SIG-M5 treated with dmso at 0.1 percent for 504 hours (cell line): ENCODE results near the gene UNKL.
A peak's percentile ranks its signal among the peaks of the same experiment; 100 is the strongest.

ENCODE experiments used
- DNase-seq: peaks from one replicate; lab custom pipeline; 2025; ENCODE audit not compliant: unreplicated experiment; lab: John Stamatoyannopoulos, UW

Gene UNKL

GRCh38 chr16:1407753-1408152 is 6.8 kb downstream of the UNKL start:
- DNase-seq = no peak

- no peak for DNase-seq
Observed at GRCh38 chr16:1403733-1404132, 10.8 kb downstream of the UNKL start.

GRCh38 chr16:1403036-1403435 is 11.5 kb downstream of the UNKL start:
- no peak for DNase-seq

- no peak for DNase-seq
Observed at GRCh38 chr16:1401758-1402154, 12.7 kb downstream of the UNKL start.

- DNase-seq = no peak
Observed at GRCh38 chr16:1401061-1401757, 13.3 kb downstream of the UNKL start.

- no peak for DNase-seq
Observed at GRCh38 chr16:1398826-1399581, 15.5 kb downstream of the UNKL start.

- DNase-seq = no peak
Observed at GRCh38 chr16:1398351-1398750, 16.2 kb downstream of the UNKL start.

- DNase-seq = no peak
Observed at GRCh38 chr16:1397779-1398178, 16.7 kb downstream of the UNKL start.

GRCh38 chr16:1395444-1396031 is 19.0 kb downstream of the UNKL start:
- no peak for DNase-seq

GRCh38 chr16:1394367-1394951 is 20.0 kb downstream of the UNKL start:
- DNase-seq = no peak

GRCh38 chr16:1393613-1394176 is 20.8 kb downstream of the UNKL start:
- no peak for DNase-seq

GRCh38 chr16:1392826-1393225 is 21.7 kb downstream of the UNKL start:
- no peak for DNase-seq

GRCh38 chr16:1390239-1390779 is 24.2 kb downstream of the UNKL start:
- DNase-seq = no peak

- no peak for DNase-seq
Observed at GRCh38 chr16:1389762-1390161, 24.7 kb downstream of the UNKL start.

GRCh38 chr16:1387331-1387730 is 27.2 kb downstream of the UNKL start:
- DNase-seq = no peak

GRCh38 chr16:1385232-1385631 is 29.3 kb downstream of the UNKL start:
- DNase-seq = no peak

GRCh38 chr16:1383556-1383955 is 30.9 kb downstream of the UNKL start:
- DNase-seq = no peak

GRCh38 chr16:1381612-1382406 is 32.7 kb downstream of the UNKL start:
- DNase-seq = no peak

- no peak for DNase-seq
Observed at GRCh38 chr16:1380195-1380594, 34.3 kb downstream of the UNKL start.

GRCh38 chr16:1379304-1380076 is 35.0 kb downstream of the UNKL start:
- DNase-seq = peak; percentile 1
